NCI-H2227 treated with DMSO at 0.1 percent for 48 hours (cell line): ENCODE data around the gene ROPN1.
"Not testable (repeated sequence)": the region's sequence is repeated elsewhere in the genome, so short reads cannot be mapped to it uniquely, and the experiment has no call there.

Experiments
- DNase-seq: peaks from one replicate; lab custom pipeline; 2025; lab: John Stamatoyannopoulos, UW

Gene ROPN1

GRCh38 chr3:123991730-123992588 lies at the start of gene ROPN1:
Gene ROPN1, minus strand, starts transcription at chr3:123992124. Its CDS starts 11,643 bp downstream, at chr3:123980481.
- DNase-seq = not testable (repeated sequence)

- no peak for DNase-seq
These were observed 49.6 kb upstream of the ROPN1 start for GRCh38 chr3:124041553-124041952.

GRCh38 chr3:124037326-124037725 lies 45.4 kb upstream of the ROPN1 start:
- DNase-seq = no peak

GRCh38 chr3:124036214-124036613 lies 44.3 kb upstream of the ROPN1 start:
- not testable (repeated sequence) for DNase-seq

GRCh38 chr3:124035463-124036121 lies 43.7 kb upstream of the ROPN1 start:
- no peak for DNase-seq

GRCh38 chr3:124034844-124035152 lies 42.9 kb upstream of the ROPN1 start:
- no peak for DNase-seq

- no peak for DNase-seq
These were observed 42.3 kb upstream of the ROPN1 start for GRCh38 chr3:124034016-124034843.

- DNase-seq = no peak
These were observed 41.6 kb upstream of the ROPN1 start, which contains the start of gene KALRN for GRCh38 chr3:124033360-124034015. Gene KALRN, plus strand, starts transcription at chr3:124033369.

GRCh38 chr3:124032881-124033359 lies 41.0 kb upstream of the ROPN1 start:
- DNase-seq = peak; percentile 69

GRCh38 chr3:124032311-124032880 lies 40.5 kb upstream of the ROPN1 start:
- no peak for DNase-seq

- DNase-seq = no peak
These were observed 34.6 kb upstream of the ROPN1 start for GRCh38 chr3:124026516-124026915.

GRCh38 chr3:124023531-124023930 lies 31.6 kb upstream of the ROPN1 start:
- DNase-seq = not testable (repeated sequence)

GRCh38 chr3:124019291-124019690 lies 27.4 kb upstream of the ROPN1 start:
- DNase-seq = no peak

- DNase-seq = not testable (repeated sequence)
These were observed 25.6 kb upstream of the ROPN1 start for GRCh38 chr3:124017502-124017901.

- not testable (repeated sequence) for DNase-seq
These were observed 24.6 kb upstream of the ROPN1 start for GRCh38 chr3:124016483-124016882.

- no peak for DNase-seq
These were observed 22.5 kb upstream of the ROPN1 start for GRCh38 chr3:124014366-124014942.

GRCh38 chr3:124008321-124008720 lies 16.4 kb upstream of the ROPN1 start:
- DNase-seq = not testable (repeated sequence)

- DNase-seq = no peak
These were observed 15.3 kb upstream of the ROPN1 start for GRCh38 chr3:124007186-124007585.

GRCh38 chr3:124002405-124003079 lies 10.6 kb upstream of the ROPN1 start:
- not testable (repeated sequence) for DNase-seq

- not testable (repeated sequence) for DNase-seq
These were observed 9.4 kb upstream of the ROPN1 start for GRCh38 chr3:124001366-124001765.
